Astrocyte (in vitro differentiated cells and primary cell): ENCODE data around the gene ASPG.

Source experiments
- EZH2 ChIP-seq: IDR thresholded peaks from 2 replicates; pipeline ENCODE4 v1.6.1; 2012; ENCODE audit warnings: mild to moderate bottlenecking, low read length, inconsistent platforms; ENCODE audit not compliant: insufficient read depth
- TF ChIP-seq, protein P1 (sequence below): IDR thresholded peaks from 2 replicates; pipeline ENCODE4 v1.5.1; 2011; ENCODE audit warnings: low read depth, mild to moderate bottlenecking, inconsistent platforms, low read length, moderate library complexity; ENCODE audit not compliant: insufficient read depth

DNA sequence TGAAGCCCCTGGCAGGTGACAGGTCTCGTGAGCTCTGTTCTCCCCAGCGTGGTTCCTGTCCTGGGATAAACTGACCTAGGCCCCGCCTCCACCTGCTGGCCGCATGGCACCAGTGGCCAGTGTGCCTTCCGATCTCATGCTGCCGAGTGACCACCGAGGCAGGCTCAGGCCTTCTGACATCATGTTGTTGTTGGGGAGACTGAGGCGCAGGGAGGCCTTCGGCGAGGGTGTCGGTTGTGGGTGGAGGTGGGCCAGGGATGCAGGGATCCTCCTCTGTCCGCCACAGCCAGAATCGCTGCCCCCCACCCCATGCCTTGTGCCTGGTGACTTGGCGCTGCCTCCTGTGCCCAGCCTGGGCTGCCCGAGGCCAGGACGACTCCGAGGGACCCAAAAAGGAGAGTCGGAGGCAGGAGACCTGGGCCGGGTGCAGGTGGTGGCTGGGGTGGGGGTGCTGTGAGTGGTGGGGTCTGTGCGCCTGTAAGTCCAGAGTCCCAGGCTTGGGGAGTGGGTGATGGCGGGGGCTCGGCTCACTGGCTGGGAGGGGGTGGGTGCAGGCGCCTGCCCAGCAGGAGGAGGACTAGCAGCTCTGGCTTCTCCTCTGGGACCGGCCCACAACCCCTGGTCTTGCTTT, 24.3 kb downstream of the ASPG start:
- TF ChIP-seq, protein P1, sequence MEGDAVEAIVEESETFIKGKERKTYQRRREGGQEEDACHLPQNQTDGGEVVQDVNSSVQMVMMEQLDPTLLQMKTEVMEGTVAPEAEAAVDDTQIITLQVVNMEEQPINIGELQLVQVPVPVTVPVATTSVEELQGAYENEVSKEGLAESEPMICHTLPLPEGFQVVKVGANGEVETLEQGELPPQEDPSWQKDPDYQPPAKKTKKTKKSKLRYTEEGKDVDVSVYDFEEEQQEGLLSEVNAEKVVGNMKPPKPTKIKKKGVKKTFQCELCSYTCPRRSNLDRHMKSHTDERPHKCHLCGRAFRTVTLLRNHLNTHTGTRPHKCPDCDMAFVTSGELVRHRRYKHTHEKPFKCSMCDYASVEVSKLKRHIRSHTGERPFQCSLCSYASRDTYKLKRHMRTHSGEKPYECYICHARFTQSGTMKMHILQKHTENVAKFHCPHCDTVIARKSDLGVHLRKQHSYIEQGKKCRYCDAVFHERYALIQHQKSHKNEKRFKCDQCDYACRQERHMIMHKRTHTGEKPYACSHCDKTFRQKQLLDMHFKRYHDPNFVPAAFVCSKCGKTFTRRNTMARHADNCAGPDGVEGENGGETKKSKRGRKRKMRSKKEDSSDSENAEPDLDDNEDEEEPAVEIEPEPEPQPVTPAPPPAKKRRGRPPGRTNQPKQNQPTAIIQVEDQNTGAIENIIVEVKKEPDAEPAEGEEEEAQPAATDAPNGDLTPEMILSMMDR, result no peak
- no peak for TF ChIP-seq EZH2
